GM20000 (cell line): ENCODE data around the gene B3GAT3.
"Not testable (repeated sequence)": the region's sequence is repeated elsewhere in the genome, so short reads cannot be mapped to it uniquely, and the experiment has no call there.

Experiments
- DNase-seq: peaks from one replicate; pipeline ENCODE4 v3.0.0; 2012; ENCODE audit warnings: low spot score
- TF ChIP-seq, protein P1 (sequence below): IDR thresholded peaks from 2 replicates; pipeline ENCODE4 v1.5.1; 2012; ENCODE audit warnings: mild to moderate bottlenecking, control low read depth; ENCODE audit errors: extremely low read depth, missing control alignments

Gene B3GAT3

DNA sequence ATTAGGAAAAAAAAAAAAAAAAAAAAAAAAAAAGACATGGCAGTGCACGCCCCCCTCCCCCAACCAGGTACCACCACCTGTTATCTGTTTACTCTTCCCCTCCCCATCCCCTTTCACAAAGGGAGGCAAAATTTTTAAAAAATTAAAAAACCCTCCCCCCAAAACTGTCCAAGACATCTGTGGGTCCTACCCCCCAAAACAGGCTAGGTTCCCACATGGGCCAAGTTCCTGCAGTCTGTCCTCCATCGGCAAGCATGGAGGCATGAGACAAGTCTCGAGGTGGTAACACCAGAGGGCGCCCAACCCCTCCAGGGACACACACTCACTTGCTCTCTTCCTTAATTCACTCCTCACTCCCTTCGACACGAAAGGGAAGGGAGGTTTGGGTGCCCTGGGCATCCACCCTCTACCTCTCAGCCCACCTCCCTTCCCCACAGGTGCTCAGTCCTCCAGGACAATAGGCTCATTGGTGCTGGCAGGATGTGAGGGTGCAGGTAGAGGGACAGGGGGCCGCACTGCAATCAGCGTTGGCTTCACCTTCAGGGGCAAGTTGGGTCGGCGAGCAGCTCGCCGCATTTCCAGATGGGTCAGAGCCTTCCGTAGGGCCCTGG lies 28.2 kb downstream of the B3GAT3 start:
- peak; percentile 59 for DNase-seq
- TF ChIP-seq, protein P1, sequence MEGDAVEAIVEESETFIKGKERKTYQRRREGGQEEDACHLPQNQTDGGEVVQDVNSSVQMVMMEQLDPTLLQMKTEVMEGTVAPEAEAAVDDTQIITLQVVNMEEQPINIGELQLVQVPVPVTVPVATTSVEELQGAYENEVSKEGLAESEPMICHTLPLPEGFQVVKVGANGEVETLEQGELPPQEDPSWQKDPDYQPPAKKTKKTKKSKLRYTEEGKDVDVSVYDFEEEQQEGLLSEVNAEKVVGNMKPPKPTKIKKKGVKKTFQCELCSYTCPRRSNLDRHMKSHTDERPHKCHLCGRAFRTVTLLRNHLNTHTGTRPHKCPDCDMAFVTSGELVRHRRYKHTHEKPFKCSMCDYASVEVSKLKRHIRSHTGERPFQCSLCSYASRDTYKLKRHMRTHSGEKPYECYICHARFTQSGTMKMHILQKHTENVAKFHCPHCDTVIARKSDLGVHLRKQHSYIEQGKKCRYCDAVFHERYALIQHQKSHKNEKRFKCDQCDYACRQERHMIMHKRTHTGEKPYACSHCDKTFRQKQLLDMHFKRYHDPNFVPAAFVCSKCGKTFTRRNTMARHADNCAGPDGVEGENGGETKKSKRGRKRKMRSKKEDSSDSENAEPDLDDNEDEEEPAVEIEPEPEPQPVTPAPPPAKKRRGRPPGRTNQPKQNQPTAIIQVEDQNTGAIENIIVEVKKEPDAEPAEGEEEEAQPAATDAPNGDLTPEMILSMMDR, result peak; percentile 56

DNA sequence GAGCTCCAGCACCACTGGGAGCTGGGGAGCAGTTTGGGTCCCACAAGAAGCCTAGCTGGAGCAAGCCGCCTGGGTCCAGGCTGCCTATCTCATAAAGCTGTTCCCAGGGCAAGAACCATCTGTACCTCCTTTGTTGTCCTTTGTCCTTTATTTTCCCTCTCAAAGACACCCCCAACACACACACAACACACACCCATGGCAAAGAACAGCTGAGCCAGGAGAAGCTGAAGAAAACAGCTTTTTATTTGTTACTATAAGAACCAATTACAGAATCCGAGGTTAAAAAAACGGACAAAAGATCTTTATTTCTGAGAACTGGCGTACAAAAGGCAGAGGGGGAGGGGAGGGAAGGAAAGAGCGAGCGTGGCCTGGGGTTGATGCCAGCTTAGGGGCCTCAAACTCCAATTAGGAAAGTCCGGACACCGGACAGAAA lies 28.8 kb downstream of the B3GAT3 start:
- TF ChIP-seq, protein P1, result no peak
- no peak for DNase-seq

DNA sequence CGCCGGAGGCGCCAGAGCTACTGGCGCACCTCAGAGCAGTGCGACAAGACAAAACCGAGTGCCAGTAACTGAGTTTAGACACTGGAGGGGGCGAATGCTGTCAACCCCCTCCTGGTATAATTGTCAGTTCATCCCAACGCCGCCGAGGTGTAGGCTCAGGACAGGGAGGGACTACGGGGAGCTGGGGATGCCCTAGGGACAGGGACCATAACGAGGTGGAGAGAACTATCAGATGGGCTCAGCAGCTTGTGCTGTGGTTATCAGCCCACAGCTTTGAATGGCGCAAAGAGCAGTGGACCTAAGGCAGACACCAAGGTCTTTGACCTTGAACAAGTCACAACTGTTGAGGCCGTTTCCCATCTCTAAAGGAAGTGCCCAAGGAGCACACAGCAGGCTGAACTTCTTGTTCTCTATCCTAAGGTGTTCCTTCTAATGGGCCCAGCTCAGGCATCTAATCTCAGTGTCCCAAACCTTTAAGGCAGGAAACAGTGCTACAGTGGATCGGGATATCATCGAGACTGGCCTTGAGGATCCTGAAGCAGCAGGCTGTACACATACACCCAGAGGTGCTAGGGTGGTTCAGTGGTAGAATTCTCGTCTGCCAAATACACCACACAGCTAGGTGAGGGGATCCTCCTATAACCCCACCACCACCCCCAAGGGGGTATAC lies 29.5 kb downstream of the B3GAT3 start:
- DNase-seq, result no peak
- TF ChIP-seq, protein P1, result no peak

DNA sequence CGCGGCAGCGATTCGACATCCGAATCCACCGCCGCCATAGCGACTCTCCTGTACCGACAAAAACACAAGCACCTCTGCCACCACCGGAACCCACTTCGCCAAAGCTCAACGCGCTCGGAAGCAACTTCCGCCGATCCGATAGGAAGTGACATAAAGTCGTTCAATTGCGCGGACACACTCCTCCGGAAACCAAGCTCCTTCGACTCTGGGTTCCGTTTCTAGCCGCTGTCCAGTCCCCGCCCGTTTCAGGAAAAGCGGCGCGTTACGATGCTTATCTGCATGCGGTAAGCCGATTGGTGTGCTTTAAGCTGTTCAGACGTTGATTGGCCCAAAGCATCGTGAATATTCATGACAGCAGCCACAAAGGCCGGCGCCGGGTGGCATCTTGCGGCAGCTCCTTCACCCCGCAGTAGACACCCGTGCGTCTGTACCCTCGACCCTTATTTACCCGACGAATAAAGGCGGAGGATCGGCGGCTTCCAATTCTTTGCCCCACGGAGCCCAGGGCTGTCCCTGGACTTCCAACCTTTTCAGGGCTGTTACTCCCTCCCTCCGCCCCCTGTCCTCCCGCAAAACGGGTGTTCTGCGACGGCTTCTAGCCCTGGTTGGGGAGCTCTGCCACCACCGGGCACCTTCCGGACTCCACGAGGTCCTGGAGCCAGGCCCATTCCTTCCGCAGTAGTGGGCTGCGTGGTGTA lies 30.2 kb downstream of the B3GAT3 start, which contains the start of gene TUT1:
TUT1 (minus strand) TSS at position 76 of the 698 bp plus-strand sequence; CDS start at position 38, 38 bp downstream.
- TF ChIP-seq, protein P1, result no peak
- peak; percentile 88 for DNase-seq

DNA sequence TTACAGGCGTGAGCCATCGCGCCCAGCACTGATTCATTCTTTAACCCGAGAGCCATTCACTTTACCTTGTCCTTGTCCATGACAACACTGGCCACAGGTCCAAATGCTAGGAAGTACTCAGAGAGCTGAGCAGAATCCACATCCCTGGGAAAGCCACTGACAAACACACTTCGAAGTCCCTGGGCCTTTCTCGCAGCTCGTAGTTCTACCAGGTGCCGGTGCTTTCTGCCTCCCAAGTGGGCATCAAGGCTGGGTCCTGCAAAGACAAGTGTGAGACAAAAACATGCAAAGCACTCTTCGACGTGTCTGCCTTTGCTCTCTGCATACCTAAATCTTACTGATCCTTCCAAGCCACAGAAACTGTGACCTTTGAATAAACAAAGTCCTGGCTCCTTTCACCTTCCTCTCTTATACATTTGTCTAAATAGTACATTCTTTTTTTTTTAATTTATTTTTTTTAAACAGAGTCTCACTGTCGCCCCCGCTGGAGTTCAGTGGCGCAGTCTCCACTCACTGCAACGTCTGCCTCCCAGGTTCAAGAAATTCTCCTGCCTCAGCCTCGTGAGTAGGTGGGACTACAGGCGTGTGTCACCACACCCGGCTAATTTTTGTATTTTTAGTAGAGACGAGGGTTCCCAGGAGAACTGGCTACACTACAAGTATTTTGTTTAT lies 32.7 kb downstream of the B3GAT3 start:
- TF ChIP-seq, protein P1, result no peak

DNA sequence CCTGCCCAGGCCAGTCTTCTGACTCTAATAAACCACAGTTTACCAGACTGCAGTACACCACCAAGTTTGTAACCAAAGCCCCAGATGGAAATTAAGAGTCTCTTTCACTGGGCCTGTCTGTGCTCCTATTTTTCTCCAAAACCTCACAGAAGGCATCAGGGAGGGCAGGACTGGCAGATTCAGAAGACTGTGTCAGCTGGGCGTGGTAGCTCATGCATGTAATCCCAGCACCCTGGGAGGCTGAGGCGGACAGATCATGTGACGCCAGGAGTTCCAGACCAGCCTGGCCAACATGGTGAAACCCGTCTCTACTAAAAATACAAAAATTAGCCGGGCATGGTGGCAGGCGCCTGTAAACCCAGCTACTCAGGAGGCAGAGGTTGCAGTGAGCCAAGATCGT lies 36.4 kb downstream of the B3GAT3 start:
- not testable (repeated sequence) for DNase-seq

More for the DNA sequence above, 32.7 kb downstream of the B3GAT3 start:
- no peak for DNase-seq

DNA sequence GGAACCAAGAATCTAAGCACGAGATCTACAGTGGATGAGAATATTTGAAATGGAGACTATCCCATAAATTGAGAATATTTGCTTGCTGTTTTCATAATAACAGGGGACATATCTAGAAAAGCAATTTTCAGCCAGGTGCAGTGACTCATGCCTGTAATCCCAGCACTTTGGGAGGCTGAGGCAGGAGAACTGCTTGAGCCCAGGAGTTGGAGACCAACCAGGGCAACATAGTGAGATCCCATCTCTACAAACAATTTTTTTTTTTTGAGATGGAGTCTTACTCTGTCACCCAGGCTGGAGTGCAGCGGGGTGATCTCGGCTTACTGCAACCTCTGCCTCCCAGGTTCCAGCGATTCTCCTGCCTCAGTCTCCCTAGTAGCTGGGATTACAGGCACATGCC lies 40.1 kb downstream of the B3GAT3 start:
- DNase-seq, result not testable (repeated sequence)
